SU-DHL-6 (cell line): ENCODE measurements around the gene WDR62.

Experiments
- H2AFZ ChIP-seq: fragments of 200-600 bp; sonication (generic); 2 replicates; pipeline ENCODE4 v1.6.1; 2014; ENCODE audit warnings: low read depth, mild to moderate bottlenecking, moderate library complexity, mixed read lengths, antibody characterized with exemption, low read length; ENCODE audit not compliant: severe bottlenecking
- H3F3A ChIP-seq: fragments of 200-600 bp; shearing (Covaris generic); 2 replicates; pipeline ENCODE4 v1.6.0; 2016; ENCODE audit warnings: antibody characterized with exemption, mild to moderate bottlenecking; ENCODE audit not compliant: insufficient read depth
- H3K27ac ChIP-seq: fragments of 200-600 bp; sonication (generic); 2 replicates; pipeline ENCODE4 v1.5.1; 2016; ENCODE audit warnings: low read depth, mild to moderate bottlenecking, low read length, moderate library complexity, mixed read lengths
- H3K27me3 ChIP-seq: fragments of 200-600 bp; sonication (generic), shearing (Covaris generic); 2 replicates; pipeline ENCODE4 v1.6.0; 2014; ENCODE audit warnings: mild to moderate bottlenecking, low read length
- H3K36me3 ChIP-seq: fragments of 200-600 bp; sonication (generic); 2 replicates; pipeline ENCODE4 v1.6.1; 2014; ENCODE audit warnings: mild to moderate bottlenecking, low read length, mixed read lengths
- H3K4me2 ChIP-seq: fragments of 300-600, 200-600 bp; shearing (Covaris generic), sonication (generic); 2 replicates; pipeline ENCODE4 v1.6.0; 2014; ENCODE audit warnings: low read length, low read depth, mild to moderate bottlenecking; ENCODE audit not compliant: poor library complexity, severe bottlenecking
- H3K4me3 ChIP-seq: fragments of 200-600 bp; sonication (generic); 2 replicates; pipeline ENCODE4 v1.5.1; 2014; ENCODE audit warnings: antibody characterized with exemption, low read length, mild to moderate bottlenecking, mixed read lengths; ENCODE audit not compliant: insufficient read depth, poor library complexity, severe bottlenecking
- H3K79me2 ChIP-seq: fragments of 200-600 bp; sonication (generic); 2 replicates; pipeline ENCODE4 v1.6.1; 2014; ENCODE audit warnings: mild to moderate bottlenecking, low read length, moderate library complexity; ENCODE audit not compliant: insufficient read depth
- H3K9ac ChIP-seq: fragments of 200-600 bp; sonication (generic); 2 replicates; pipeline ENCODE4 v1.7.0; 2014; ENCODE audit warnings: mild to moderate bottlenecking, low read length
- H3K9me2 ChIP-seq: fragments of 200-600 bp; sonication (generic); replicated peaks from 2 replicates; pipeline ENCODE4 v1.6.1; 2014; ENCODE audit warnings: low read length; ENCODE audit not compliant: insufficient read depth
- H3K9me3 ChIP-seq: fragments of 200-600 bp; sonication (generic); 2 replicates; pipeline ENCODE4 v1.6.1; 2014; ENCODE audit warnings: low read length, mixed read lengths; ENCODE audit not compliant: insufficient read depth
- H4K20me1 ChIP-seq: fragments of 200-600 bp; sonication (generic); 2 replicates; pipeline ENCODE4 v1.6.1; 2014; ENCODE audit warnings: low read depth, mild to moderate bottlenecking, antibody characterized with exemption, low read length, moderate library complexity, mixed read lengths
- EZH2phosphoT487 ChIP-seq: fragments of 200-600 bp; sonication (generic), shearing (Covaris generic); conservative IDR thresholded peaks from 2 replicates; pipeline ENCODE4 v1.6.1; 2018; ENCODE audit warnings: mild to moderate bottlenecking, antibody characterized with exemption, low read length, moderate library complexity, mixed read lengths
- TF ChIP-seq, protein P1 (sequence below): fragments of 200-600 bp; sonication (generic); IDR thresholded peaks from one replicate; pipeline ENCODE4 v1.5.1; 2017; ENCODE audit warnings: antibody characterized with exemption, mild to moderate bottlenecking, low read length, moderate library complexity; ENCODE audit not compliant: insufficient read depth, poor library complexity, severe bottlenecking

WDR62 gene

DNA sequence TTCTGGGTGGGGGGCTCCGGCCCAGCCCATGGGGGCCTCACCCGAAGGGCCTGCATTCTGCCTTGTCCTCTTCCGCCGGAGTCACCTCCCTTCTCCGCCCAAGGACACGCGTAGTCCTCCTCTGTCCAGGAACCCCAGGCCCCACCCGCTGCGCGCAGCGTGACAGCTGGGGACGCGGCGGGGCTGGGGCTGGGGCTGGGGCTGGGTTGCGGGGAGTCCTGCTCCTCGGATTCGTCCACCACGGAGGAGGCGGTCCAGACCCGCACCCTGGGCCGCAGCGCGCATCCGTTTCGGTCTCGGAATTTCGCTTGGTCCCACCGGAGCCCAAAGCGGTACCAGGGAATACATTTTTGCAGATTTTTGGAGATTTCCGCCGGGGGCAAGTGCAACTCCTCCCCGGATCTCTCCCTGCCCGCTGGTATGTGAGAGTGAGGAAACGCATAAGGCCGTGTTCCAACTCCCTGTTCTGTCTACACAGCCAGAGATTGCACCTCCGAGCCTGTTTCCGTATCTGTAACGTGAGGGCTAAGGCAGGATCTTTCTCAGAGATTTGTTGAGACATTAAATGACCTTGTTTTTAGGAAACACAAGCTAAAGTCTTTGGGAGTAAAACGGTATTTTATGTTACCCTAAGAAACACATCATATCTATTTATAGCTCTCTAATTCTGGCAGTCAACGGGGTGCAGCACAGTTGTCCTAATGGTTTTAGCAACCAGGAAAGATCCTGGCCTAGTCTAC, 97.8 kb downstream of the WDR62 start, which contains the start of gene COX7A1:
Gene COX7A1 (minus strand): TSS at position 96 of the 740 bp plus-strand sequence. CDS start 40 bp downstream, at position 56.
- Histone ChIP-seq H4K20me1 (no peaks in the 10 kb centered on the region), H2AFZ (no peak within 1 kb of the TSS), H3K27ac (no peak within 1 kb of the TSS), H3F3A (no peaks in the 10 kb centered on the region), H3K9me3 (no peaks in the 10 kb centered on the region), H3K27me3 (no peaks in the 10 kb centered on the region), H3K9me2 (no peaks in the 10 kb centered on the region), H3K4me2 (no peak within 1 kb of the TSS), H3K9ac (no peak within 1 kb of the TSS), H3K36me3 (no peaks in the 10 kb centered on the region), H3K4me3 (no peak within 1 kb of the TSS), H3K79me2 (no peaks in the 10 kb centered on the region)
- no peak for TF ChIP-seq EZH2phosphoT487
- TF ChIP-seq, protein P1, sequence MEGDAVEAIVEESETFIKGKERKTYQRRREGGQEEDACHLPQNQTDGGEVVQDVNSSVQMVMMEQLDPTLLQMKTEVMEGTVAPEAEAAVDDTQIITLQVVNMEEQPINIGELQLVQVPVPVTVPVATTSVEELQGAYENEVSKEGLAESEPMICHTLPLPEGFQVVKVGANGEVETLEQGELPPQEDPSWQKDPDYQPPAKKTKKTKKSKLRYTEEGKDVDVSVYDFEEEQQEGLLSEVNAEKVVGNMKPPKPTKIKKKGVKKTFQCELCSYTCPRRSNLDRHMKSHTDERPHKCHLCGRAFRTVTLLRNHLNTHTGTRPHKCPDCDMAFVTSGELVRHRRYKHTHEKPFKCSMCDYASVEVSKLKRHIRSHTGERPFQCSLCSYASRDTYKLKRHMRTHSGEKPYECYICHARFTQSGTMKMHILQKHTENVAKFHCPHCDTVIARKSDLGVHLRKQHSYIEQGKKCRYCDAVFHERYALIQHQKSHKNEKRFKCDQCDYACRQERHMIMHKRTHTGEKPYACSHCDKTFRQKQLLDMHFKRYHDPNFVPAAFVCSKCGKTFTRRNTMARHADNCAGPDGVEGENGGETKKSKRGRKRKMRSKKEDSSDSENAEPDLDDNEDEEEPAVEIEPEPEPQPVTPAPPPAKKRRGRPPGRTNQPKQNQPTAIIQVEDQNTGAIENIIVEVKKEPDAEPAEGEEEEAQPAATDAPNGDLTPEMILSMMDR = no peak

DNA sequence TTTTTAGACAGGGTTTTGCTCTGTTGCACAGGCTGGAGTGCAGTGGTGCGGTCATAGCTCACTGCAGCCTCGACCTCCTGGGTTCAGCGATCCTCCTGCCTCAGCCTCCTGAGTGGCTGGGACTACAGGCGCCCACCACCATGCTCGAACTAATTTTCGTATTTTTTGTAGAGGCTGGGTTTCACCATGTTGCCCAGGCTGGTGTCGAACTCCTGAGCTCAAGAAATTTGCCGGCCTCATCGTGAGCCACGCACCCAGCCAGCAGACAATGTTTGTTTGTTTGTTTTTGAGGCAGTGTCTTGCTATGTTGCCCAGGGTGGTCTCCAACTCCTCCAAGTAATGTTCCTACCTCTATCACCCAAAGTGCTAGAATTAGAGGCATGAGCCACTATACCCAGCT, 98.4 kb downstream of the WDR62 start:
- Histone ChIP-seq H3K36me3 (no peaks in the 10 kb centered on the region), H3K4me2 (no peak overlapping the region), H3K9me3 (no peaks in the 10 kb centered on the region), H3K27ac (no peak overlapping the region), H3K9me2 (no peaks in the 10 kb centered on the region), H3K4me3 (no peak overlapping the region), H3K27me3 (no peaks in the 10 kb centered on the region), H4K20me1 (no peaks in the 10 kb centered on the region), H3F3A (no peaks in the 10 kb centered on the region), H3K9ac (no peak overlapping the region), H3K79me2 (no peaks in the 10 kb centered on the region), H2AFZ (no peak overlapping the region)
- TF ChIP-seq, protein P1 = no peak
- no peak for TF ChIP-seq EZH2phosphoT487
